ENCODE results near the gene RRM1. TPM values are rescaled to one million over a fixed set of nuclear protein-coding genes. Genes with fewer than 3 reads are reported as not detected.

Gene RRM1
- total RNA-seq, 1 experiment from 2014 or later = 68.1 TPM

GRCh38 chr11:4074266-4074665 lies 20.3 kb upstream of the RRM1 start:
- Histone ChIP-seq H3F3A (ENCODE audit: insufficient read depth, low read depth) (no peaks in the 10 kb centered on the region), H4K20me1 (ENCODE audit: insufficient read depth) (no peaks in the 10 kb centered on the region), H2AFZ (no peak overlapping the region), H3K27me3 (ENCODE audit: insufficient read depth, low read depth) (no peaks in the 10 kb centered on the region), H3K9me3 (ENCODE audit: insufficient read depth, low read depth) (no peaks in the 10 kb centered on the region), H3K4me3 (no peak overlapping the region), H3K27ac (no peak overlapping the region), H3K79me2 (ENCODE audit: low read depth) (no peaks in the 10 kb centered on the region), H3K4me2 (no peak overlapping the region), H3K36me3 (ENCODE audit: low read depth) (no peaks in the 10 kb centered on the region), H3K9me2 (ENCODE audit: insufficient read depth) (no peaks in the 10 kb centered on the region), H3K4me1 (replicated peaks; ENCODE audit: insufficient read depth) (no peaks in the 10 kb centered on the region)
- no peak for DNase-seq
- intact Hi-C loops (cut with micrococcal nuclease; ENCODE audit: unreplicated experiment) = loop anchor here (10.0 kb wide), 1 partner anchor 619 kb away; no protein-coding TSS in a partner anchor
- ChIA-PET CTCF (interaction anchor here (0.9 to 2.3 kb wide), 3 partner anchors 219 to 225 kb away, joined by 3 to 19 read pairs (median 6); partner anchors contain the start of gene STIM1), POLR2A (ENCODE audit: unreplicated experiment) (no interaction called here)
- TF ChIP-seq, protein P1, sequence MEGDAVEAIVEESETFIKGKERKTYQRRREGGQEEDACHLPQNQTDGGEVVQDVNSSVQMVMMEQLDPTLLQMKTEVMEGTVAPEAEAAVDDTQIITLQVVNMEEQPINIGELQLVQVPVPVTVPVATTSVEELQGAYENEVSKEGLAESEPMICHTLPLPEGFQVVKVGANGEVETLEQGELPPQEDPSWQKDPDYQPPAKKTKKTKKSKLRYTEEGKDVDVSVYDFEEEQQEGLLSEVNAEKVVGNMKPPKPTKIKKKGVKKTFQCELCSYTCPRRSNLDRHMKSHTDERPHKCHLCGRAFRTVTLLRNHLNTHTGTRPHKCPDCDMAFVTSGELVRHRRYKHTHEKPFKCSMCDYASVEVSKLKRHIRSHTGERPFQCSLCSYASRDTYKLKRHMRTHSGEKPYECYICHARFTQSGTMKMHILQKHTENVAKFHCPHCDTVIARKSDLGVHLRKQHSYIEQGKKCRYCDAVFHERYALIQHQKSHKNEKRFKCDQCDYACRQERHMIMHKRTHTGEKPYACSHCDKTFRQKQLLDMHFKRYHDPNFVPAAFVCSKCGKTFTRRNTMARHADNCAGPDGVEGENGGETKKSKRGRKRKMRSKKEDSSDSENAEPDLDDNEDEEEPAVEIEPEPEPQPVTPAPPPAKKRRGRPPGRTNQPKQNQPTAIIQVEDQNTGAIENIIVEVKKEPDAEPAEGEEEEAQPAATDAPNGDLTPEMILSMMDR (conservative IDR thresholded peaks at IDR 0.05) = no peak
- no peak for TF ChIP-seq EZH2 (IDR thresholded peaks at IDR 0.05; ENCODE audit: low read depth)
- no TSS peak for BruUV-seq (replicated peaks)

GRCh38 chr11:4076774-4077173 lies 17.8 kb upstream of the RRM1 start:
- no peaks in the 10 kb centered on the region for H4K20me1 ChIP-seq (ENCODE audit: insufficient read depth)
- CTCF ChIA-PET = no interaction called here
- H3K36me3 ChIP-seq (ENCODE audit: low read depth) = no peaks in the 10 kb centered on the region
- H3F3A ChIP-seq (ENCODE audit: insufficient read depth, low read depth) = no peaks in the 10 kb centered on the region
- intact Hi-C loops (cut with micrococcal nuclease; ENCODE audit: unreplicated experiment) = loop anchor here (10.0 kb wide), 1 partner anchor 622 kb away; no protein-coding TSS in a partner anchor
- no peaks in the 10 kb centered on the region for H3K27me3 ChIP-seq (ENCODE audit: insufficient read depth, low read depth)
- H3K9me2 ChIP-seq (ENCODE audit: insufficient read depth) = no peaks in the 10 kb centered on the region
- no peak overlapping the region for H3K27ac ChIP-seq
- H3K9me3 ChIP-seq (ENCODE audit: insufficient read depth, low read depth) = no peaks in the 10 kb centered on the region
- DNase-seq = no peak
- no peaks in the 10 kb centered on the region for H3K79me2 ChIP-seq (ENCODE audit: low read depth)
- no TSS peak for BruUV-seq (replicated peaks)
- H3K4me2 ChIP-seq = no peak overlapping the region
- POLR2A ChIA-PET (ENCODE audit: unreplicated experiment) = no interaction called here
- no peak overlapping the region for H3K4me3 ChIP-seq
- H2AFZ ChIP-seq = no peak overlapping the region
- no peak for TF ChIP-seq EZH2 (IDR thresholded peaks at IDR 0.05; ENCODE audit: low read depth)
- TF ChIP-seq, protein P1 (conservative IDR thresholded peaks at IDR 0.05) = no peak
- H3K4me1 ChIP-seq (replicated peaks; ENCODE audit: insufficient read depth) = no peaks in the 10 kb centered on the region

GRCh38 chr11:4083198-4083597 lies 11.4 kb upstream of the RRM1 start:
- no peaks in the 10 kb centered on the region for H3K4me1 ChIP-seq (replicated peaks; ENCODE audit: insufficient read depth)
- H2AFZ ChIP-seq = no peak overlapping the region
- ChIA-PET CTCF (no interaction called here), POLR2A (ENCODE audit: unreplicated experiment) (no interaction called here)
- BruUV-seq (replicated peaks) = no TSS peak
- no peak overlapping the region for H3K4me3 ChIP-seq
- H3K9me3 ChIP-seq (ENCODE audit: insufficient read depth, low read depth) = no peaks in the 10 kb centered on the region
- H3K36me3 ChIP-seq (ENCODE audit: low read depth) = no peaks in the 10 kb centered on the region
- DNase-seq = no peak
- no peaks in the 10 kb centered on the region for H3K79me2 ChIP-seq (ENCODE audit: low read depth)
- no peaks in the 10 kb centered on the region for H3K27me3 ChIP-seq (ENCODE audit: insufficient read depth, low read depth)
- H4K20me1 ChIP-seq (ENCODE audit: insufficient read depth) = no peaks in the 10 kb centered on the region
- no peaks in the 10 kb centered on the region for H3F3A ChIP-seq (ENCODE audit: insufficient read depth, low read depth)
- H3K4me2 ChIP-seq = no peak overlapping the region
- no peaks in the 10 kb centered on the region for H3K9me2 ChIP-seq (ENCODE audit: insufficient read depth)
- no peak overlapping the region for H3K27ac ChIP-seq
- intact Hi-C loops (cut with micrococcal nuclease; ENCODE audit: unreplicated experiment) = no loop called here
- TF ChIP-seq, protein P1 (conservative IDR thresholded peaks at IDR 0.05) = no peak
- TF ChIP-seq EZH2 (IDR thresholded peaks at IDR 0.05; ENCODE audit: low read depth) = no peak
